T-helper 2 cell treated with Interferon-gamma antibody and Interleukin-4, amounts not matched to agents 5 μg/mL and 100 μg/mL, for 36 hours (primary cell): Measurements from ENCODE around the gene SORCS3.

Source experiments
- DNase-seq: peaks from one replicate; pipeline ENCODE4 v3.0.0; 2021; ENCODE audit warnings: low spot score
- H3K27ac Mint-ChIP-seq: one replicate; pipeline ENCODE4 v1.8.0; 2021; ENCODE audit warnings: mild to moderate bottlenecking, mixed read lengths
- H3K27me3 Mint-ChIP-seq: one replicate; pipeline ENCODE4 v1.8.0; 2021; ENCODE audit warnings: low read depth, mixed read lengths
- H3K36me3 Mint-ChIP-seq: one replicate; pipeline ENCODE4 v1.8.0; 2021; ENCODE audit warnings: low read depth, mixed read lengths
- H3K4me1 Mint-ChIP-seq: one replicate; pipeline ENCODE4 v1.8.0; 2021; ENCODE audit warnings: low read depth, mixed read lengths
- H3K4me3 Mint-ChIP-seq: one replicate; pipeline ENCODE4 v1.8.0; 2022; ENCODE audit warnings: mild to moderate bottlenecking, moderate library complexity, mixed read lengths
- H3K9me3 Mint-ChIP-seq: one replicate; pipeline ENCODE4 v1.8.0; 2021; ENCODE audit warnings: mixed read lengths

The SORCS3 gene

DNA sequence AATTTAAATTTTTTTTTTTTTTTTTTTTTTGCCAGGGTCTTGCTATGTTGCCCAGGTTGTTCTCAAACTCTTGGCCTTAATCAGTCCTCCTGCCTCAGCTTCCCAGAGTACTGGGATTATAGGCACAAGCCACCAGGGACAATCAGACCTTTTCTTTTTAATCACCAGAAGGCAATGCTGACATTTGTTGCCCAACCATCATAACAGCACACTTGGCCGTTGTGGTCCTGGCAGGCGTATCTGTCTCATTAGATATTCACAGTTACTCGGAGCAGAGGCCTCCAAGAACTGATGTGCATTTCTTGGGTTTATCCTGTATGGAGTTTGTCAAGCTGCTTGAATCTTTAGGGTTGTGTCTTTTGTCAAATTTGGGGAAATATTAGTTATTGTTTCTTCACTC is 100.0 kb downstream of the SORCS3 start:
- no peaks in the 10 kb centered on the region for H3K27me3 Mint-ChIP-seq
- H3K4me1 Mint-ChIP-seq: no peaks in the 10 kb centered on the region
- DNase-seq: no peak
- no peak overlapping the region for H3K27ac Mint-ChIP-seq
- H3K4me3 Mint-ChIP-seq: no peak overlapping the region
- H3K36me3 Mint-ChIP-seq: no peaks in the 10 kb centered on the region
- H3K9me3 Mint-ChIP-seq: no peaks in the 10 kb centered on the region

- Mint-ChIP-seq H3K36me3 (no peaks in the 10 kb centered on the region), H3K9me3 (no peaks in the 10 kb centered on the region), H3K4me1 (no peaks in the 10 kb centered on the region), H3K27me3 (no peaks in the 10 kb centered on the region), H3K4me3 (no peak overlapping the region), H3K27ac (no peak overlapping the region)
- DNase-seq: no peak
Observed at GRCh38 chr10:104744052-104744451, 103.0 kb downstream of the SORCS3 start.

DNA sequence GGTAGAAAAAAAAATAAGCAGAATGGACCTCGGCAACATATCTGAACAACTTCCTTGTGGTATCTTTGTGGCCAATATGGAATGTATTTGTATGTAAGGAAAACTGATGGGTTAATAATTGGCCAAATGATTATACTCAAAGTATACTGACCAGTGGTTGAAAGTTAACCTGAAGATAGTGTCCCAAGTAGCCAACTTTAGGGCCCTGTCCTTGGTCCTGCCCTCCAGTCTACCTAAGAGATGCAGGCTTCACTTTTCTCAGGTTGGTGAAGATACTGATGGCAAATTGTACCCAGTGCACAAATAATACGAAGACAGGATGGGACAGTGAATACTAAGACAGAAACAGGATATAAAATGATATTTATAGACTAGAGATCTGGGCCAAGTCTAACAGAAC is 109.2 kb downstream of the SORCS3 start:
- Mint-ChIP-seq H3K27ac (no peak overlapping the region), H3K36me3 (no peaks in the 10 kb centered on the region), H3K4me3 (no peak overlapping the region), H3K4me1 (no peaks in the 10 kb centered on the region), H3K27me3 (no peaks in the 10 kb centered on the region), H3K9me3 (no peaks in the 10 kb centered on the region)
- DNase-seq: no peak

- Mint-ChIP-seq H3K4me1 (no peaks in the 10 kb centered on the region), H3K4me3 (no peak overlapping the region), H3K27me3 (no peaks in the 10 kb centered on the region), H3K9me3 (no peaks in the 10 kb centered on the region), H3K27ac (no peak overlapping the region), H3K36me3 (no peaks in the 10 kb centered on the region)
- DNase-seq: no peak
Observed at GRCh38 chr10:104762793-104763192, 121.7 kb downstream of the SORCS3 start.

GRCh38 chr10:104766341-104766740 is 125.3 kb downstream of the SORCS3 start:
- Mint-ChIP-seq H3K36me3 (no peaks in the 10 kb centered on the region), H3K27ac (no peak overlapping the region), H3K27me3 (no peaks in the 10 kb centered on the region), H3K4me3 (no peak overlapping the region), H3K9me3 (no peaks in the 10 kb centered on the region), H3K4me1 (no peaks in the 10 kb centered on the region)
- DNase-seq: no peak

DNA sequence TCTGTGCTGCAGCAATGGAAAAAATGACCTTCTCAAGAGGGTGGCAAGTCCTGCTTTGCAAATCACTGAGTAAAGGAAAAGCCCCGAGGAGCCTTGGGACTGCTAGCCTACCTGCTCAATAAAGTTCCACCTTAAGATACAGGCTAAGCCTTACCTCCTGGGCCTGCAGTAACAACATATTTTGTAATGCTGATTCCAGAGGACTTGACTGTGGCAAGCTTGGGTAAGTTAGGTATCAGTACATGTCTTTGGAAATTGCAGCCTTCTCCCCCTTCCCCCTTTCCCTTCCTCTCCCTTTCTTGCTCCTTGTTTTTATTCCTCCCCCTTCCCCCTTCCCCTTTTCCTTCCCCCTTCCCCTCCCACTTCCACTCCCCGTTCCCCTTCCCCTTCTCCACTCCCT is 126.2 kb downstream of the SORCS3 start:
- H3K36me3 Mint-ChIP-seq: no peaks in the 10 kb centered on the region
- no peaks in the 10 kb centered on the region for H3K9me3 Mint-ChIP-seq
- no peak for DNase-seq
- no peaks in the 10 kb centered on the region for H3K27me3 Mint-ChIP-seq
- H3K4me3 Mint-ChIP-seq: no peak overlapping the region
- H3K4me1 Mint-ChIP-seq: no peaks in the 10 kb centered on the region
- H3K27ac Mint-ChIP-seq: no peak overlapping the region

- no peak for DNase-seq
- no peaks in the 10 kb centered on the region for H3K36me3 Mint-ChIP-seq
Observed at GRCh38 chr10:104767745-104768144, 126.7 kb downstream of the SORCS3 start.

GRCh38 chr10:104773105-104773504 is 132.0 kb downstream of the SORCS3 start:
- H3K27ac Mint-ChIP-seq: no peak overlapping the region
- no peaks in the 10 kb centered on the region for H3K36me3 Mint-ChIP-seq
- no peak overlapping the region for H3K4me3 Mint-ChIP-seq

More at GRCh38 chr10:104767745-104768144, 126.7 kb downstream of the SORCS3 start:
- H3K27ac Mint-ChIP-seq: no peak overlapping the region
- no peaks in the 10 kb centered on the region for H3K9me3 Mint-ChIP-seq
- H3K4me3 Mint-ChIP-seq: no peak overlapping the region
- H3K27me3 Mint-ChIP-seq: no peaks in the 10 kb centered on the region
- no peaks in the 10 kb centered on the region for H3K4me1 Mint-ChIP-seq

DNA sequence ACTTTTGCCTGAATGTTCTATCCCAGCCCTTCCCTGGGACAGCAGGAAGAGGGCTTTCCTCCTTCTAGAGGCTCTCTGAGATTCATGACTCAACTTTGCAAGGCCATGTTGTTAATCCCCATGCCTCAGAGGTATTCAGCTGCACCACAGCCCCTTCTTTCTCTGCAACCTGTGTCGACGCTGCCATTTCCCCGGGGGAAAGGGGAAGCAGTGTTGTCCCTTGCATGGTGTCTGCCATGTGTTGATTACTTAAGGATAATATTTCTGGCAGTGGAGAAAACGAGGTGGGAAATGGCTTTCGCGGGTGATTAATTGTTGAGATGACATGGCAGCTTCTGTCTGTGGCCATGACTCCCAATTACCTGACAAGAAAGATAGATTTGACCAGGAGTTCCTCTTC is 133.1 kb downstream of the SORCS3 start:
- Mint-ChIP-seq H3K4me1 (no peaks in the 10 kb centered on the region), H3K4me3 (no peak overlapping the region), H3K36me3 (no peaks in the 10 kb centered on the region), H3K9me3 (no peaks in the 10 kb centered on the region), H3K27me3 (no peaks in the 10 kb centered on the region), H3K27ac (no peak overlapping the region)
- no peak for DNase-seq

More at GRCh38 chr10:104773105-104773504, 132.0 kb downstream of the SORCS3 start:
- no peaks in the 10 kb centered on the region for H3K4me1 Mint-ChIP-seq
- H3K9me3 Mint-ChIP-seq: no peaks in the 10 kb centered on the region
- H3K27me3 Mint-ChIP-seq: no peaks in the 10 kb centered on the region
- DNase-seq: no peak

GRCh38 chr10:104777086-104777799 is 136.2 kb downstream of the SORCS3 start:
- H3K4me1 Mint-ChIP-seq: no peaks in the 10 kb centered on the region
- no peaks in the 10 kb centered on the region for H3K9me3 Mint-ChIP-seq
- H3K27ac Mint-ChIP-seq: no peak overlapping the region
- no peaks in the 10 kb centered on the region for H3K36me3 Mint-ChIP-seq
- no peak overlapping the region for H3K4me3 Mint-ChIP-seq
- no peaks in the 10 kb centered on the region for H3K27me3 Mint-ChIP-seq
- no peak for DNase-seq

GRCh38 chr10:104778371-104778770 is 137.3 kb downstream of the SORCS3 start:
- no peak overlapping the region for H3K4me3 Mint-ChIP-seq
- no peak for DNase-seq
- no peaks in the 10 kb centered on the region for H3K4me1 Mint-ChIP-seq
- no peaks in the 10 kb centered on the region for H3K27me3 Mint-ChIP-seq
- H3K9me3 Mint-ChIP-seq: no peaks in the 10 kb centered on the region
- no peak overlapping the region for H3K27ac Mint-ChIP-seq
- no peaks in the 10 kb centered on the region for H3K36me3 Mint-ChIP-seq

- H3K4me1 Mint-ChIP-seq: no peaks in the 10 kb centered on the region
- no peaks in the 10 kb centered on the region for H3K27me3 Mint-ChIP-seq
- no peak overlapping the region for H3K27ac Mint-ChIP-seq
- H3K4me3 Mint-ChIP-seq: no peak overlapping the region
- no peaks in the 10 kb centered on the region for H3K9me3 Mint-ChIP-seq
- no peaks in the 10 kb centered on the region for H3K36me3 Mint-ChIP-seq
- DNase-seq: no peak
Observed at GRCh38 chr10:104779701-104780100, 138.6 kb downstream of the SORCS3 start.

DNA sequence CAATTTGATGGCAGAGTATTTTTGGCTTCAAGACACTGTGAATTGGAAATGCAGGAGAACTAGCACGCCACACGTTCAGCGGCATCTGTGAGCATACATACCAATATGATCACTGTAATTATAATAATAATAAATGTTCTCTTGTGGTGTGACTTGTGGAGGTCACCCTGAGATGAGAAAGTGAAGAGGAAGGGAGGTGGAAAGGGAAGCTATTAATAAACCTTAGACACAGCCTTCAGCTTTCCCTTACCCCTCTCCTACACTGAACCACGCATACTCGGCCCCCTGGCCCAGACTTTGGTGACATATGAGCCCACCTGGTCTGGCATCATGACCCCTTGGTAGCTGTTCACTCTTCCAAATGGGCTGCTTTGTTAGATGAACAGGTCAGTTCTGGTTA is 139.1 kb downstream of the SORCS3 start:
- no peaks in the 10 kb centered on the region for H3K4me1 Mint-ChIP-seq
- H3K36me3 Mint-ChIP-seq: no peaks in the 10 kb centered on the region
- no peaks in the 10 kb centered on the region for H3K9me3 Mint-ChIP-seq
- H3K4me3 Mint-ChIP-seq: no peak overlapping the region
- no peak overlapping the region for H3K27ac Mint-ChIP-seq
- H3K27me3 Mint-ChIP-seq: no peaks in the 10 kb centered on the region
- no peak for DNase-seq

DNA sequence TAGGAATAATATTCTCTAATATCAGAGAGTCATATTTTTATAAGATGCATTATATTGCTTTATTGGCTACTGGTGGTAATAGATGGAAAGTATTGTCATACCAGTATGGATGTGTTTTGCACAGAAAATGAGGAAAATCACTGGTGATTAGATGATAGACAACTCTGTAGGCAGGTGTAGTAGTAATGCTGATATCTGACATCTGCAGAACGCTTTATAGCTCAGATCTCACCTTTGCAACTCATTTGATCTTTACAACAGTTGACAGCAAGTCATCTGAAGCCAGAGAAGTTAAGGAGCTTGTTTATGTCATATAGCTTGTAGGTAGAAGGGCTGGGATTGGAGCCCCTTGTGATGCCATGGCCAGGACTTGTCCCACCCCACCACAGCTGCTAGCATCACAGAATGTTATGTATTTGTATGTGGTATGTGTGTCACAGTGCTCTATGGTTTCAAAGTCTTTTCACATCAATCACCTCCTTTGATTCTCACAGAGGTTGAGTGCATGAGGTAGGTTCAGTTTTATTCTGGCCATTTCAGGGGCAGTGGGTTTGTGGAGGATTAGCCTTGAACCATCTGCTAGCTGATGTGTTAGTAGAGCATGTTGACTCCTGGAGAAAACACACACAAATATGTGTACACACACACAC is 140.0 kb downstream of the SORCS3 start:
- Mint-ChIP-seq H3K4me3 (no peak overlapping the region), H3K27ac (no peak overlapping the region), H3K9me3 (no peaks in the 10 kb centered on the region), H3K4me1 (no peaks in the 10 kb centered on the region), H3K27me3 (no peaks in the 10 kb centered on the region), H3K36me3 (no peaks in the 10 kb centered on the region)
- DNase-seq: no peak

GRCh38 chr10:104784452-104784851 is 143.4 kb downstream of the SORCS3 start:
- Mint-ChIP-seq H3K27ac (no peak overlapping the region), H3K9me3 (no peaks in the 10 kb centered on the region), H3K4me1 (no peaks in the 10 kb centered on the region), H3K27me3 (no peaks in the 10 kb centered on the region), H3K36me3 (no peaks in the 10 kb centered on the region), H3K4me3 (no peak overlapping the region)
- no peak for DNase-seq
